Ovary (tissue), 3 donors: ENCODE measurements around the gene GPN2.

Source experiments
- POLR2A ChIP-seq: fragments of 450-650 bp; IDR thresholded peaks from one replicate; pipeline ENCODE4 v1.6.1; 2017; ENCODE audit warnings: antibody characterized with exemption, mild to moderate bottlenecking, moderate library complexity
- TF ChIP-seq, protein P1 (sequence below), 3 donors: fragments of 450-650 bp in 2 of 3; fragments of 200-600 bp in 1 of 3; IDR thresholded peaks; one replicate each; pipeline versions ENCODE4 v1.5.1 to v1.8.0; 2016 to 2022; ENCODE audit warnings: antibody characterized with exemption in 3 of 3, mild to moderate bottlenecking in 1 of 3
- donor health status: DM: no; HTN: no; CAD: no.

DNA sequence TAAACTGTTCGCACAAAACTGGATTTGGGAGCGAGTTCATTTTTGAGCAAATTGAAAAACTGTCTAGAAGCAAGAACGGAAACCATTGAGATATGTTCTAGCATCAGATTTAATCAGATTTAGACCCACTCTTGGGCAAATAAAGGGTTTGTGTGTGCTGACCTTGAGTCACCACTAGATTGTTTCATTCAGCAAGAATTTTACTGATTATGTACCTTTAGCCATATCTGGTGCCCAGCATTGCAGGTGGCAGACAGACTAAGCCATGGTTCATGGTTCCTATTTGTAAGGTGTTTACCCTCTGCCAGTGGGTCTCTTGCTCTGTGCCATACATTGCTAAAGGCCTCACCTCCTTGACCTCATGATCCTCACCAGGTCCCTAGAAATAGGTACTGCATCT is 32.8 kb upstream of the GPN2 start:
- TF ChIP-seq, protein P1, sequence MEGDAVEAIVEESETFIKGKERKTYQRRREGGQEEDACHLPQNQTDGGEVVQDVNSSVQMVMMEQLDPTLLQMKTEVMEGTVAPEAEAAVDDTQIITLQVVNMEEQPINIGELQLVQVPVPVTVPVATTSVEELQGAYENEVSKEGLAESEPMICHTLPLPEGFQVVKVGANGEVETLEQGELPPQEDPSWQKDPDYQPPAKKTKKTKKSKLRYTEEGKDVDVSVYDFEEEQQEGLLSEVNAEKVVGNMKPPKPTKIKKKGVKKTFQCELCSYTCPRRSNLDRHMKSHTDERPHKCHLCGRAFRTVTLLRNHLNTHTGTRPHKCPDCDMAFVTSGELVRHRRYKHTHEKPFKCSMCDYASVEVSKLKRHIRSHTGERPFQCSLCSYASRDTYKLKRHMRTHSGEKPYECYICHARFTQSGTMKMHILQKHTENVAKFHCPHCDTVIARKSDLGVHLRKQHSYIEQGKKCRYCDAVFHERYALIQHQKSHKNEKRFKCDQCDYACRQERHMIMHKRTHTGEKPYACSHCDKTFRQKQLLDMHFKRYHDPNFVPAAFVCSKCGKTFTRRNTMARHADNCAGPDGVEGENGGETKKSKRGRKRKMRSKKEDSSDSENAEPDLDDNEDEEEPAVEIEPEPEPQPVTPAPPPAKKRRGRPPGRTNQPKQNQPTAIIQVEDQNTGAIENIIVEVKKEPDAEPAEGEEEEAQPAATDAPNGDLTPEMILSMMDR (IDR thresholded peaks at IDR 0.05): no peak
- no peak for TF ChIP-seq POLR2A
